ENCODE measurements around the gene PSME4.

Gene PSME4

GRCh38 chr2:53970724-53971602 lies at the start of gene PSME4:
Gene PSME4 (minus strand): TSS chr2:53970993. CDS start chr2:53970784, 209 bp downstream.
- peak; percentile 97 for DNase-seq
- peak within 1 kb of the TSS; percentile 88 for H3K4me3 Mint-ChIP-seq
- H3K9me3 Mint-ChIP-seq = no peaks in the 10 kb centered on the region
- no peaks in the 10 kb centered on the region for H3K27me3 Mint-ChIP-seq
- H3K27ac Mint-ChIP-seq = peak within 1 kb of the TSS; percentile 87
- peaks cover 23% of the 10 kb centered on the region for H3K36me3 Mint-ChIP-seq (ENCODE audit: low read depth)
- peak; percentile 90 for ATAC-seq
- H3K4me1 Mint-ChIP-seq = peaks cover 42% of the 10 kb centered on the region

- H3K4me1 Mint-ChIP-seq = peaks cover 27% of the 10 kb centered on the region
- peaks cover 5% of the 10 kb centered on the region for H3K9me3 Mint-ChIP-seq
- DNase-seq (no peak), ATAC-seq (no peak)
- H3K27ac Mint-ChIP-seq = no peak overlapping the region
- no peaks in the 10 kb centered on the region for H3K27me3 Mint-ChIP-seq
- no peak overlapping the region for H3K4me3 Mint-ChIP-seq
- H3K36me3 Mint-ChIP-seq (ENCODE audit: low read depth) = peaks cover 9% of the 10 kb centered on the region
Observed at GRCh38 chr2:54015798-54016699, 45.3 kb upstream of the PSME4 start.

- no peaks in the 10 kb centered on the region for H3K27me3 Mint-ChIP-seq
- H3K27ac Mint-ChIP-seq = peak overlapping the region; percentile 69
- DNase-seq = no peak
- H3K36me3 Mint-ChIP-seq (ENCODE audit: low read depth) = peaks cover 2% of the 10 kb centered on the region
- no peak overlapping the region for H3K4me3 Mint-ChIP-seq
- H3K4me1 Mint-ChIP-seq = peaks cover 28% of the 10 kb centered on the region
- ATAC-seq = no peak
- H3K9me3 Mint-ChIP-seq = no peaks in the 10 kb centered on the region
Observed at GRCh38 chr2:54013996-54014395, 43.2 kb upstream of the PSME4 start.

- no peaks in the 10 kb centered on the region for H3K27me3 Mint-ChIP-seq
- H3K9me3 Mint-ChIP-seq = no peaks in the 10 kb centered on the region
- no peak overlapping the region for H3K27ac Mint-ChIP-seq
- peaks cover 29% of the 10 kb centered on the region for H3K4me1 Mint-ChIP-seq
- ATAC-seq (no peak), DNase-seq (no peak)
- H3K4me3 Mint-ChIP-seq = no peak overlapping the region
- peaks cover 7% of the 10 kb centered on the region for H3K36me3 Mint-ChIP-seq (ENCODE audit: low read depth)
Observed at GRCh38 chr2:54012538-54013141, 41.8 kb upstream of the PSME4 start.

- DNase-seq = no peak
- no peaks in the 10 kb centered on the region for H3K9me3 Mint-ChIP-seq
- no peaks in the 10 kb centered on the region for H3K27me3 Mint-ChIP-seq
- no peak overlapping the region for H3K4me3 Mint-ChIP-seq
- H3K36me3 Mint-ChIP-seq (ENCODE audit: low read depth) = peaks cover 7% of the 10 kb centered on the region
- peaks cover 25% of the 10 kb centered on the region for H3K4me1 Mint-ChIP-seq
- no peak for ATAC-seq
- no peak overlapping the region for H3K27ac Mint-ChIP-seq
Observed at GRCh38 chr2:54009549-54009948, 38.8 kb upstream of the PSME4 start.

GRCh38 chr2:54008439-54008838 lies 37.6 kb upstream of the PSME4 start:
- DNase-seq (no peak), ATAC-seq (no peak)
- Mint-ChIP-seq H3K4me1 (peaks cover 15% of the 10 kb centered on the region), H3K27me3 (no peaks in the 10 kb centered on the region), H3K9me3 (no peaks in the 10 kb centered on the region), H3K4me3 (no peak overlapping the region), H3K27ac (no peak overlapping the region), H3K36me3 (ENCODE audit: low read depth) (peaks cover 6% of the 10 kb centered on the region)

GRCh38 chr2:54000524-54000923 lies 29.7 kb upstream of the PSME4 start:
- no peak for ATAC-seq
- H3K9me3 Mint-ChIP-seq = no peaks in the 10 kb centered on the region
- no peak overlapping the region for H3K27ac Mint-ChIP-seq
- H3K36me3 Mint-ChIP-seq (ENCODE audit: low read depth) = peaks cover 2% of the 10 kb centered on the region
- no peak for DNase-seq
- H3K4me3 Mint-ChIP-seq = no peak overlapping the region
- no peaks in the 10 kb centered on the region for H3K27me3 Mint-ChIP-seq
- no peaks in the 10 kb centered on the region for H3K4me1 Mint-ChIP-seq

- Mint-ChIP-seq H3K36me3 (ENCODE audit: low read depth) (peaks cover 2% of the 10 kb centered on the region), H3K4me1 (peaks cover under 1% of the 10 kb centered on the region), H3K27ac (no peak overlapping the region), H3K4me3 (no peak overlapping the region), H3K9me3 (no peaks in the 10 kb centered on the region), H3K27me3 (no peaks in the 10 kb centered on the region)
- ATAC-seq (no peak), DNase-seq (no peak)
Observed at GRCh38 chr2:54000122-54000521, 29.3 kb upstream of the PSME4 start.

- Mint-ChIP-seq H3K4me3 (no peak overlapping the region), H3K36me3 (ENCODE audit: low read depth) (peaks cover 2% of the 10 kb centered on the region), H3K27ac (no peak overlapping the region), H3K9me3 (no peaks in the 10 kb centered on the region), H3K4me1 (peaks cover 9% of the 10 kb centered on the region), H3K27me3 (no peaks in the 10 kb centered on the region)
- DNase-seq (no peak), ATAC-seq (no peak)
Observed at GRCh38 chr2:53998834-53999233, 28.0 kb upstream of the PSME4 start.

GRCh38 chr2:53994818-53995808 lies 24.3 kb upstream of the PSME4 start:
- peak overlapping the region; percentile 53 for H3K4me3 Mint-ChIP-seq
- H3K27ac Mint-ChIP-seq = peak overlapping the region; percentile 81
- ATAC-seq (peak; percentile 88), DNase-seq (no peak)
- no peaks in the 10 kb centered on the region for H3K36me3 Mint-ChIP-seq (ENCODE audit: low read depth)
- no peaks in the 10 kb centered on the region for H3K9me3 Mint-ChIP-seq
- peaks cover 25% of the 10 kb centered on the region for H3K4me1 Mint-ChIP-seq
- no peaks in the 10 kb centered on the region for H3K27me3 Mint-ChIP-seq

GRCh38 chr2:53991948-53992347 lies 21.2 kb upstream of the PSME4 start:
- H3K27me3 Mint-ChIP-seq = no peaks in the 10 kb centered on the region
- DNase-seq (no peak), ATAC-seq (no peak)
- H3K4me3 Mint-ChIP-seq = no peak overlapping the region
- no peak overlapping the region for H3K27ac Mint-ChIP-seq
- H3K4me1 Mint-ChIP-seq = peaks cover 35% of the 10 kb centered on the region
- peaks cover 3% of the 10 kb centered on the region for H3K36me3 Mint-ChIP-seq (ENCODE audit: low read depth)
- no peaks in the 10 kb centered on the region for H3K9me3 Mint-ChIP-seq

- no peak overlapping the region for H3K27ac Mint-ChIP-seq
- no peak overlapping the region for H3K4me3 Mint-ChIP-seq
Observed at GRCh38 chr2:53989210-53989862, 18.5 kb upstream of the PSME4 start.

GRCh38 chr2:53987336-53987921 lies 16.6 kb upstream of the PSME4 start:
- Mint-ChIP-seq H3K4me3 (no peak overlapping the region), H3K4me1 (peaks cover 19% of the 10 kb centered on the region), H3K27ac (peak overlapping the region; percentile 14), H3K27me3 (no peaks in the 10 kb centered on the region), H3K36me3 (ENCODE audit: low read depth) (peaks cover 8% of the 10 kb centered on the region), H3K9me3 (no peaks in the 10 kb centered on the region)
- DNase-seq (no peak), ATAC-seq (no peak)

More at GRCh38 chr2:53989210-53989862, 18.5 kb upstream of the PSME4 start:
- DNase-seq (no peak), ATAC-seq (no peak)
- Mint-ChIP-seq H3K9me3 (no peaks in the 10 kb centered on the region), H3K36me3 (ENCODE audit: low read depth) (peaks cover 3% of the 10 kb centered on the region), H3K4me1 (peaks cover 31% of the 10 kb centered on the region), H3K27me3 (no peaks in the 10 kb centered on the region)
